HG03135 (cell line): ENCODE results near the gene VASP.

Experiments
- ATAC-seq: cut with Tn5 transposase; IDR thresholded peaks from one replicate; pipeline ENCODE4 v1.9.1; 2021; ENCODE audit warnings: mild to moderate bottlenecking, moderate library complexity; ENCODE audit not compliant: unreplicated experiment

Gene VASP

DNA sequence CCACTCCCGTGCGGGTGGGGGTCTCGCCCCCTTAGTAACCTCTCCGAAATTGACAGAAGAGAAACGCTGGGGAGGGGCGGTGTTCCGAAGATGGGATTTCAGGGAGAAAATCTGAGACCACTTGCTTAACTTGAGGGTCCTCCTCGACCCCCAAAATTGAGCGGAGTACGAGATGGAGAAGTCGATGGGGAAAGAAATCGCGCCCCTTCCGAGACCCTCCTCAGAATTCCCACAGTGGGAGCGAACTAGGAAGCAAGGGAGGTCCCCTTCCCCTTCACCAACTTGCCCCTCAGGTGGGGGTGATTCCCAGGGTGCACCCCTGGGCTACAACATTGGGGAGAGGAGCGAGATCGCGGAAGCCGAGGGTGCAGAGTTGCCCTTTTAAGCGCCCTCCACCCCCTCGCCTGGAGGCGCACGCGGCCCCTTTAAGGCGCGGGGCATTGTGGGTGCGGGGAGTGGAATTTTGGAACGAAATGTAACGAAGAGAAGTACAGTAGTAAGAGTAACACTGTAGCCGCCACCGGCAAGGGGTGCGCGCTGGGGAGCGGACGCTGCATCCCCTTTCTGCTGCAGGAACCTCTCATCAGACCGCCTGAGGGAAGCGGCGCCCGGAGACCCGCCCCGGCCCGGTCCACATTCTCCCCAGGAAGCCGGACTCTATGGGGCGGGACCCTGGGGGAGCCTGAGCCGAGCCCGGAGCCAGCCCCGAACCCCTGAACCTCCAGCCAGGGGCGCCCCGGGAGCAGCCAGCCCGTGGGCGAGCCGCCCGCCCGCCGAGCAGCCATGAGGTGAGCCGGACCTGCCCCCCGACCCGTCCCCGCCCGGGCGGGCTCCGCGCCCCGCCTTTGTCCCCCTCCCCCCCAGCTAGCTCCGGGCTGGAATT, at the start of gene VASP:
Gene VASP, plus strand, starts transcription at position 491 of the 883 bp plus-strand sequence. Its CDS starts 293 bp downstream, at position 784.
- peak; percentile 50 for ATAC-seq

DNA sequence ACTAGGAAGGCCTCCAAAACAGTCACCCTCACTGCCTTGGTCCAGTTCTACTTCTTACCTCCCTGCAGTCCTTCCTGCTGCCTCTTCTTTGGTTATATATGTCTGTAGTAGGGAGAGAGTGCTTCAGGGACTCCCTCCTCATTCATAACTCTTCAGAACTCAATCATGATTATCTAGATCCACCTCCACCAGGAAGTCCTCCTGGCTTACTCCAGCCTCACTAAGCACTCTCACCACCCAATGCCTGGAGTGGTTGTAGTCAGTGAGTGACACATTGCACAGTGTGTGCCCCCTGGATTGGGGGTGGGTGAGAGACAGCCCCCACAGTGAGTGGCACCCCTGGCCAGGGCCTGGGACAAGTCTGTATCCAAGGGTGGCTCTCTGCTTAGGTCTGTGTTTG, 49.5 kb upstream of the VASP start:
- ATAC-seq = no peak

- ATAC-seq = no peak
Observed at GRCh38 chr19:45460807-45461347, 46.4 kb upstream of the VASP start.

DNA sequence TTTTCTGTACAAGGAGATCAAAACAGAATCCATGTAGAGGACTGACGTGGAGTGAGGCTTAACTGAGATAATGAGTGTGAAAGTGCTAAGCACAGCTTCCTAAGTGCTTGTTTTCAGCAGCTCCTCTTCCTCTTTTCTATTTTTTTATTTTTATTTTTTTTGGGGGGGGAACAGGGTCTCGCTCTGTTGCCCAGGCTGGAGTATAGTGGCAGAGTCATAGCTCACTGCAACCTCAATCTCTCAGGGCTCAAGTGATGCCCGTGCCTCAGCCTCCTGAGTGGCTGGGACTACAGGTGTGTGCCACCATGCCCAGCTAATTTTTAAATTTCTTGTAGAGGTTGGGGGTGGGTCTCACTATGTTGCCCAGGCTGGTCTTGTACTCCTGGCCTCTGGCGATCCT, 45.1 kb upstream of the VASP start:
- no peak for ATAC-seq

DNA sequence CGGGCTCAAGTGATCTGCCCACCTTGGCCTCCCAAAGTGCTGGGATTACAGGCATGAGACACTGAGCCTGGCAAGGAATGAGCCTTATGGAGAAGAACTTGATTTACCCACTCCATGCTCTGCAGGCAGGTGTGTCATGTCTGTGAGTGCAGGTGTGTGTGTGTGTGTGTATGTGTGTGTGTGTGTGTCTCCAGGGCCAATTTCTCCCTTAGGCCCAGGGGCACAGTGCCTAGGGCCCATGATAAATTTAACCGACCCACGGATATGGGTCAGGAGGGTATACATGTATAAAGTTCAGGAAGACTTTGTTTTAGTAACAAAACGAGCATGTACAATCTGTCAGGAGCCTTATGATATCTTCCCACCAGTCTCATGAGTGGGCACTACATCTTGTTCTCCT, 44.0 kb upstream of the VASP start:
- ATAC-seq = no peak

- ATAC-seq = no peak
Observed at GRCh38 chr19:45464274-45464673, 43.0 kb upstream of the VASP start.

- no peak for ATAC-seq
Observed at GRCh38 chr19:45464852-45465441, 42.3 kb upstream of the VASP start.

- no peak for ATAC-seq
Observed at GRCh38 chr19:45467115-45467455, 40.2 kb upstream of the VASP start.

DNA sequence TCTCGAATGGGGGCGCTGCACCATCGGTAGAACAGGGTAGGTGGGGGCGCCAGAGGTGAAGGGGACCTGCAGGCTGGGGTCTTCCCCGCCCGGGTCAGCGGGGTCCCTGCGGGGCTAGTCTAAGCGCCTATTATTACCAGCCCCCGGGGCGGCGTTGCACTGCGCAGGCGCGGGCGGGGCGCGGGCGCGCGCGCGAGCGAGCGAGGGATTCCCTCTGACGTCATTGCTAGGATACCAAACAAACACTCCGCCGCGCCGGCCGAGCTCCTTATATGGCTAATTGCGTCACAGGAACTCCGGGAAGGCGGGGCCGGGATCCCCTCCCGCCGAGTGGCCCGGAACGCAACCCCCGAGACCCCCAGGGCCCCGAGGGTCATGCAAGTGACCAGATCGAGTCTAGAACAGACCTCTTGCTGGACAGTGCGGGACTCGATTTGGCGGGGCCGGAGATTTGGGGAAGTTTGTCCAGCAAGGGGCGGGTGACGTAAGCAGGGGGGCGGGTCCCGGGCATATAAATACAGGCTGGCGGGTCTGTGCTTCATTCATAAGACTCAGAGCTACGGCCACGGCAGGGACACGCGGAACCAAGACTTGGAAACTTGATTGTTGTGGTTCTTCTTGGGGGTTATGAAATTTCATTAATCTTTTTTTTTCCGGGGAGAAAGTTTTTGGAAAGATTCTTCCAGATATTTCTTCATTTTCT, 39.7 kb upstream of the VASP start, which contains the start of gene FOSB:
Gene FOSB, plus strand, starts transcription at position 541 of the 703 bp plus-strand sequence. CDS start 591 bp downstream, outside the sequence.
- peak; percentile 39 for ATAC-seq

- no peak for ATAC-seq
Observed at GRCh38 chr19:45468159-45468651, 39.1 kb upstream of the VASP start.

DNA sequence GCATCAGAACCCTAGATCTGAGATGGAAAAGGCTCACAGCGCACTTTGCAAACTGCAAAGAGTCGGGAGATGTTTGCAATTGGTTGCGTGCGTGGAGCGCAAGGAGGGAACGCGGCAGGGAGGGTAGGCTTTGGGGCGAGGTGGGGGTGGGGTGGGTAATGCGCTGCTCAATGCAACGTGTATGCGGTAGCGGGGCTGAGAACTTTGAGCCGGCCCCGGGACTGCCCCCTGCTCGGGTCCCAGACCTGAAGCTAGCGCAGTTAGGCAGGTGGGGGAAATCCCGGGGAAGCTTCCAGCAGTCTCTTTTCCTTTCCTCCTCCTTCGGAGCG, 38.5 kb upstream of the VASP start:
- peak; percentile 19 for ATAC-seq

- ATAC-seq = peak; percentile 49
Observed at GRCh38 chr19:45469132-45469944, 37.9 kb upstream of the VASP start.

GRCh38 chr19:45469945-45470761, 37.1 kb upstream of the VASP start:
- ATAC-seq = no peak

DNA sequence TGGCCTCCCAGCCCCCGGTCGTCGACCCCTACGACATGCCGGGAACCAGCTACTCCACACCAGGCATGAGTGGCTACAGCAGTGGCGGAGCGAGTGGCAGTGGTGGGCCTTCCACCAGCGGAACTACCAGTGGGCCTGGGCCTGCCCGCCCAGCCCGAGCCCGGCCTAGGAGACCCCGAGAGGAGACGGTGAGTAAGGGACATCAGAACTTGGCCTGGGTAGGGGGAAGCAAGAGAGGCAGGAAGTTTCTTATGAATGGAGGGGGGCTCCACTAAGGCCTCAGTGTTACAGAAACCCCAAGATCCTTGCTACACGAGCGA, 36.6 kb upstream of the VASP start:
- no peak for ATAC-seq

DNA sequence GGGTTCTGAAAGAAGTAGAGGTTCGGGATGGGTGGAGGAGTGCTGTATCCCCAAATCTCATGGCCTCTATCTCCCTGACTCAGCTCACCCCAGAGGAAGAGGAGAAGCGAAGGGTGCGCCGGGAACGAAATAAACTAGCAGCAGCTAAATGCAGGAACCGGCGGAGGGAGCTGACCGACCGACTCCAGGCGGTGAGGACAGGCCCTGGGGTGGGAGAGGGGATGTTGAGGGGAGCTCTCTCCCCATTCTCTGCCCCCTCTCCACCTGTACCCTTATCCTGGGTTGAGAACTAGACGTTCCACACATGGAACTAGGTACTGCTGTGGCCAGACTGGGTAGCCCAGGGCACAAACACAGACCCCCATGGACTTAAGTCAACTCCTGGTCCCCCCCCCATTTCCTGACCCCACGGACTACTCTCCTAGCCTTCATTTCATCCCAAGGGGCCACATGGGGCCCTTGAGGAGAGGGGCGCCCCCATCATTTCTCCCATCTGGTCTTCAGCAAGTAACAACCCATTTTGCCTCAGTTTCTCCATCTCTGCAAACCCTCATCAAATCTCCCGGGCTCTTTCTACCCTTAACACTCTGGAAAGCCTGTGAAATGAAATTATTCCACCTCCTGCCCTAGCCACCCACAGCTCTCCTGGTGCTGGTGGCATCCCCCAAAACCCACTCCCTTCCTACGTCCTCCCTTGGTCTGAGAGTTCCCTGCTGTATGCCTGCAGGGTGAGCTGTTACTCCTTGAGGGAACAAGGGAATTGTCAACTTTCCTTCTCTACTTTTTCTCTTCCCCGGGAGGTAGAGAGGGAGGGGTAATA, 36.0 kb upstream of the VASP start:
- no peak for ATAC-seq

GRCh38 chr19:45471931-45472562, 35.2 kb upstream of the VASP start:
- no peak for ATAC-seq

- ATAC-seq = no peak
Observed at GRCh38 chr19:45472563-45473366, 34.5 kb upstream of the VASP start.

GRCh38 chr19:45473367-45473681, 34.0 kb upstream of the VASP start:
- no peak for ATAC-seq
